T-helper 2 cell treated with Interferon-gamma antibody and Interleukin-4, amounts not matched to agents 5 μg/mL and 100 μg/mL, for 36 hours (primary cell): ENCODE data around the gene DNAJB12.

ENCODE experiments used
- DNase-seq: peaks from one replicate; pipeline ENCODE4 v3.0.0; 2021; ENCODE audit warnings: low spot score
- H3K27ac Mint-ChIP-seq: one replicate; pipeline ENCODE4 v1.8.0; 2021; ENCODE audit warnings: mild to moderate bottlenecking, mixed read lengths
- H3K27me3 Mint-ChIP-seq: one replicate; pipeline ENCODE4 v1.8.0; 2021; ENCODE audit warnings: low read depth, mixed read lengths
- H3K36me3 Mint-ChIP-seq: one replicate; pipeline ENCODE4 v1.8.0; 2021; ENCODE audit warnings: low read depth, mixed read lengths
- H3K4me1 Mint-ChIP-seq: one replicate; pipeline ENCODE4 v1.8.0; 2021; ENCODE audit warnings: low read depth, mixed read lengths
- H3K4me3 Mint-ChIP-seq: one replicate; pipeline ENCODE4 v1.8.0; 2022; ENCODE audit warnings: mild to moderate bottlenecking, moderate library complexity, mixed read lengths
- H3K9me3 Mint-ChIP-seq: one replicate; pipeline ENCODE4 v1.8.0; 2021; ENCODE audit warnings: mixed read lengths

Gene DNAJB12

GRCh38 chr10:72291019-72291532, 63.6 kb downstream of the DNAJB12 start:
- peak; percentile 72 for DNase-seq
- peak overlapping the region; percentile 56 for H3K27ac Mint-ChIP-seq
- peaks cover 58% of the 10 kb centered on the region for H3K4me1 Mint-ChIP-seq
- H3K9me3 Mint-ChIP-seq = no peaks in the 10 kb centered on the region
- H3K27me3 Mint-ChIP-seq = no peaks in the 10 kb centered on the region
- peaks cover 3% of the 10 kb centered on the region for H3K36me3 Mint-ChIP-seq
- peak overlapping the region; percentile 69 for H3K4me3 Mint-ChIP-seq

- H3K27ac Mint-ChIP-seq = no peak overlapping the region
- peaks cover 32% of the 10 kb centered on the region for H3K4me1 Mint-ChIP-seq
- no peaks in the 10 kb centered on the region for H3K36me3 Mint-ChIP-seq
- H3K9me3 Mint-ChIP-seq = no peaks in the 10 kb centered on the region
- no peaks in the 10 kb centered on the region for H3K27me3 Mint-ChIP-seq
- DNase-seq = no peak
- no peak overlapping the region for H3K4me3 Mint-ChIP-seq
Measured at GRCh38 chr10:72285972-72286521, 68.7 kb downstream of the DNAJB12 start.

GRCh38 chr10:72283131-72283530, 71.6 kb downstream of the DNAJB12 start:
- Mint-ChIP-seq H3K36me3 (no peaks in the 10 kb centered on the region), H3K4me3 (no peak overlapping the region), H3K9me3 (no peaks in the 10 kb centered on the region), H3K27me3 (no peaks in the 10 kb centered on the region), H3K27ac (no peak overlapping the region), H3K4me1 (peaks cover 37% of the 10 kb centered on the region)
- DNase-seq = no peak
